Activated T-helper 2 cell treated with anti-CD3 and anti-CD28 coated beads, Interferon-gamma antibody, Interleukin-2, Interleukin-4, amounts not matched to agents 10 μg/mL and 5 μg/mL and 100 μg/mL, durations not matched to agents 14 hours and 24 hours and 36 hours (primary cell): ENCODE measurements around the gene CLCN5. TPM values are rescaled to one million over a fixed set of nuclear protein-coding genes. Genes with fewer than 3 reads are reported as not detected.

Experiments
- DNase-seq: peaks from one replicate; pipeline ENCODE4 v3.0.0; 2021; ENCODE audit warnings: low spot score
- H3K27ac Mint-ChIP-seq: one replicate; pipeline ENCODE4 v1.8.0; 2021; ENCODE audit warnings: mixed read lengths
- H3K27me3 Mint-ChIP-seq: one replicate; pipeline ENCODE4 v1.8.0; 2021; ENCODE audit warnings: low read depth, mixed read lengths
- H3K36me3 Mint-ChIP-seq: one replicate; pipeline ENCODE4 v1.8.0; 2021; ENCODE audit warnings: low read depth, mixed read lengths
- H3K4me1 Mint-ChIP-seq: one replicate; pipeline ENCODE4 v1.8.0; 2021; ENCODE audit warnings: low read depth, mixed read lengths
- H3K4me3 Mint-ChIP-seq: one replicate; pipeline ENCODE4 v1.8.0; 2021; ENCODE audit warnings: low read depth, mild to moderate bottlenecking, moderate library complexity, mixed read lengths
- H3K9me3 Mint-ChIP-seq: one replicate; pipeline ENCODE4 v1.8.0; 2021; ENCODE audit warnings: mixed read lengths
- intact Hi-C: fragments of 100-400 bp; cut with micrococcal nuclease; formaldehyde crosslinking; loops from one replicate; pipeline ENCODE4 v1.15.1; 2023
- total RNA-seq: library from RNA; stranded (reverse); gene quantifications from 2 replicates; pipeline ENCODE4 v1.2.3, GENCODE V29; 2022

The CLCN5 gene
- total RNA-seq, 1 donor from 2014 or later: 5.6 TPM

DNA sequence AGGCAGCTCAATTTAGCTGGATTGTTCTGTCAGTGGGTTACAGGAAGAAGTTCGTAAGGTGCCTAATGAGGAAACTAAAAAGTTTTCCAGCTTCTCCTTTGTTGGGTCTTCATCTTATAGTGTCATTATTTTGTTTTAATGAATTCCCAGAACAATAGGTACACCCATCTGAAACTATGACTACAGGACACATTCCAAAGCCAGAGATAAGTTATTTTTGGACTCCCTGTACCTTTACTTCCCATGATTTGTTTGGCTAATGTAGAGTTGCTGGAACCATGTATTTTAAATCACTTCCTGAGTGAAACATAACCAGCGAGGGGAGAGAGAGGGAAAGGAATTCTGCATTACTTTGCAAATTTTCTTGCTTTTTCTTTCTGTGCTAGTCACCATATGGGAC, 114.0 kb downstream of the CLCN5 start:
- H3K4me1 Mint-ChIP-seq: peaks cover 2% of the 10 kb centered on the region
- DNase-seq: no peak
- H3K27me3 Mint-ChIP-seq: no peaks in the 10 kb centered on the region
- H3K4me3 Mint-ChIP-seq: no peak overlapping the region
- no peaks in the 10 kb centered on the region for H3K36me3 Mint-ChIP-seq
- H3K9me3 Mint-ChIP-seq: no peaks in the 10 kb centered on the region
- intact Hi-C loops: no loop called here
- H3K27ac Mint-ChIP-seq: no peak overlapping the region

DNA sequence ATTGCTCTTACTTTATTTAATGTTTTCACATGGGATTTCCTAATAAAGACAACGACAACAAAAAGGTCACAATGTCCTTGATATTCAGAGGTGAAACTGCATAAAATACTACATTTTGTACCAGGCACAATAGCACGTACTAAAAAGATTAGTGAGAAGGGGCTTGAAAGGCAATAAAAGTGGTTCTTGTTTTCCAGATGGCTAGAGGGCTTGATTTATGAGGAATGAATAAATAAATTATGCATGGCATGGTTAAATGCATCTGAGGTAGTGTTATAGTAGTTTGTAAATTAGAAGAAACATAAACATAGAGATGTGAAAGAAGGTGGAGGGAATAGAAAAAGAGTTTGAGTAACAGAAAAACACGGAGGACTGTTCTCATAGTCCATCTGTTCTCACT, 123.4 kb downstream of the CLCN5 start:
- H3K36me3 Mint-ChIP-seq: no peaks in the 10 kb centered on the region
- H3K27me3 Mint-ChIP-seq: no peaks in the 10 kb centered on the region
- no peak for DNase-seq
- no peak overlapping the region for H3K27ac Mint-ChIP-seq
- H3K4me1 Mint-ChIP-seq: no peaks in the 10 kb centered on the region
- no peaks in the 10 kb centered on the region for H3K9me3 Mint-ChIP-seq
- intact Hi-C loops: no loop called here
- H3K4me3 Mint-ChIP-seq: no peak overlapping the region

DNA sequence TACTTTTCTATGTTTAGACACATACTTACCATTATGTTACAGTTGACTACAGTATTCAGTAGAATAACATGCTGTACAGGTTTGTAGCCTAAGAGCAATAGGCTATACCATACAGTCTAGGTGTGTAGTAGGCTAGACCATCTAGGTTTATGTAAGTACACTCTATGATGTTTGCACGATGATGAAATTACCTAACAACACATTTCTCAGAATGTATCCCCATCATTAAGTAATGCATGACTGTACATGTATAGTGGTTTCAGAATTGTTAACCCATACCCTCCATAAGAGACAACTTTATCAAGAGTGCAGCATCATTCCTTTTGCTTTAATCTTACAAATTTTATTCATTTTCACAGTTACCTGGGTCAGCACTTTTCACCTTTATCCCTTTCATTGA, 126.8 kb downstream of the CLCN5 start:
- no peak for DNase-seq
- Mint-ChIP-seq H3K36me3 (no peaks in the 10 kb centered on the region), H3K4me3 (no peak overlapping the region), H3K9me3 (no peaks in the 10 kb centered on the region), H3K27ac (no peak overlapping the region), H3K4me1 (no peaks in the 10 kb centered on the region), H3K27me3 (no peaks in the 10 kb centered on the region)
- intact Hi-C loops: no loop called here

DNA sequence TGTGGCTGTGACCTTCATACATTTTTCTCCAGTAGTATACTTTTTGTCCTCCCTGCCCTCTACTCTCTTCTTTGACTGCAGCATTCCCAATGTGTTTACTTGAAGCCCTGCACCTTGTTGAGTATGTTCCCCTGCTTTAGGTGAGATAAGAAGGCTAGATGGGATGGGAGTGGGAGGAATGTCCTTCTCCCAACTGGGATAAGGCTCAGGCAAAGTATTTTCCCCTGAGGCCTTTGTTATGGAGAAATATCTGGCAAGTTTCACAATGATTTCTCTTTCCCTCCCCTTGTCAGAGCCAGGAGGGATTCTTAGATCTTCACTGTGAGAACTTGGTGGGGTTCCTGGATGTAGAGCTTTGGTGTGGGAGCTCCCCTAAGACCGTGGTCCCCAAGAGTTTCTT, 131.8 kb downstream of the CLCN5 start:
- no peak overlapping the region for H3K27ac Mint-ChIP-seq
- DNase-seq: no peak
- no peaks in the 10 kb centered on the region for H3K36me3 Mint-ChIP-seq
- intact Hi-C loops: no loop called here
- H3K4me3 Mint-ChIP-seq: no peak overlapping the region
- H3K4me1 Mint-ChIP-seq: no peaks in the 10 kb centered on the region
- no peaks in the 10 kb centered on the region for H3K27me3 Mint-ChIP-seq
- no peaks in the 10 kb centered on the region for H3K9me3 Mint-ChIP-seq

DNA sequence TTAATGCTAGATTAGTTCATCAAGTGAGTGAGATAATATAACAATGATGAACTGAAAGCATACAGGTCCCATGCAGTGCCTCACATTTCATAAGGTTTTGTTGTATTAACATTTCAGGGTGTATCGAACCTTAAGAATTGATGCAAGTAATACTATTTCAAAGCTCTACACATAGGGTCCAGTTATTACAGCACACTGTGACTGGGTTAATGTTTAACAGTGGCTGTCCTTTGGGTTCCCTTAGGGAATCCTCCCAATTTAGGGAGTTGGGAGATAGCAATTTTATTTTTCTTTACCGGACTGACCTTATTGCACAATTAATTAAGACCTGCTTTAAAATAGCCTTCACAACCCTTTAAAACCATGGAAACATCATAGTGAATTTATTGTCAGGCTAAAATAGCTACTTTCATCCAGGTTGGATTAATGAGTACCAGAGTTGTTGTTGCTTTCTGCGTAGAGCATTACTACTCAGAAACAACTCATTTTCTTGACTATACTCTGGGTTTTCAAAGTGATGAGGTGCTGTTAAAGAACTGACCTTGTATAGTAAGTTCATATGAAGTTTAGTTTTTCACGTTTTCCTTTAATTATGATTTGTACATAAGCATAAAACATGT, 144.0 kb downstream of the CLCN5 start:
- peaks cover 7% of the 10 kb centered on the region for H3K36me3 Mint-ChIP-seq
- no peaks in the 10 kb centered on the region for H3K27me3 Mint-ChIP-seq
- peaks cover 3% of the 10 kb centered on the region for H3K4me1 Mint-ChIP-seq
- H3K27ac Mint-ChIP-seq: no peak overlapping the region
- intact Hi-C loops: no loop called here
- DNase-seq: no peak
- peaks cover 4% of the 10 kb centered on the region for H3K9me3 Mint-ChIP-seq
- no peak overlapping the region for H3K4me3 Mint-ChIP-seq

DNA sequence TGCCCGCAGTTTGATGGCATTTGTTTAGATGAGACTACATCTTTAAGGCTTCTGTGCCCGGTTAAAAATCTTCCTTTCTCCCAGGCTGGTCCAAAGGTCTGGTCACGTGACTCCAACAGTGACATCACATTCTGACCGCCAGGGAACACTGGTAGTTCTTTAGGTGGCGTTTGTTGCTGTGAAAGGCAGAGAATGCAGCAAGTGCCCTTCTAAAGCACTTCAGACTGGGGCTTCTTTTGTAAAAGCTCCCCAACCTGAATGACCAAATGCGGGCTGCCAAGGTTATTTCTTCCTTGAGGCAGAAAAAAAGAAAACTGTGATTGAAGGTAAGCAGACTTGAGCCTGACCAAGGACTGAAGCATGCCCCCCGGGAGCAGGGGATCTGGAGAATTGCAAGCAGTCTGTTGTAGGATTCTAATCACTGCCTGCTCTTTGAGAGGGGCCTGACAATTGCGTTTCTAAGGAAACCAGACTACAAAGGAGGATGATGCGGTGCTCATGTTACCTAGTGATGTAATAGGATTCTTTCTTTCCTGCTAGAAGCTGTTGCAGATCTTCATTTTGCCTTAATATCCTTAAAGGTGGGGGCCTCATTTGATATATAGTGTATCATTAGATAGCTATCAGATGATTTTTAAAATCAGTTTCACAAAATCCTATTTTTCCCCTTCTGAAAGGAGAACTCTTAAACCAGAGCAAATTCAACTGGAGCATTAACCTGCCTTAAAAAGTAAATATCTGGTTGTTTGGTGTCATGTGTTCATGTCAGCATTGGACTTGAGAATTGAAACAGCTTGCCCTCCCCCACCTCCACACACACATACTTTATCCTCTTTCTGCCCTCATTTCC, 145.3 kb downstream of the CLCN5 start:
- intact Hi-C loops: no loop called here
- Mint-ChIP-seq H3K36me3 (peaks cover 7% of the 10 kb centered on the region), H3K4me3 (no peak overlapping the region), H3K4me1 (peaks cover 10% of the 10 kb centered on the region), H3K27ac (peak overlapping the region; percentile 33), H3K27me3 (no peaks in the 10 kb centered on the region), H3K9me3 (peaks cover 4% of the 10 kb centered on the region)
- DNase-seq: no peak

DNA sequence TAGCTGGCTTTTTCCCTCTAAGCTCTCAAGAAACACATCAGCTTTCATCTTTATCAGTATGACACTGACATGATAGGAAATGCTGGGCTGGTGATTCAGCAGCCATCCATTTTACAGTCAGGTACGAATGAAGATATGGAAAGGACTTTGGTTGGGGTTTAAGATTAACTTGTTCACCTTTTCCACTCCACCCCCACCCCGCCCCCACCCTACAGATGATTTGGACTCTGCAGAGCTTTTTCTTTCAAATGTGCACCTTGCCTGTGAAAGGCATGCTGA, 145.8 kb downstream of the CLCN5 start:
- Mint-ChIP-seq H3K9me3 (peaks cover 4% of the 10 kb centered on the region), H3K27ac (peak overlapping the region; percentile 33), H3K27me3 (no peaks in the 10 kb centered on the region), H3K4me3 (no peak overlapping the region), H3K4me1 (peaks cover 14% of the 10 kb centered on the region), H3K36me3 (peaks cover 7% of the 10 kb centered on the region)
- no peak for DNase-seq
- intact Hi-C loops: no loop called here

DNA sequence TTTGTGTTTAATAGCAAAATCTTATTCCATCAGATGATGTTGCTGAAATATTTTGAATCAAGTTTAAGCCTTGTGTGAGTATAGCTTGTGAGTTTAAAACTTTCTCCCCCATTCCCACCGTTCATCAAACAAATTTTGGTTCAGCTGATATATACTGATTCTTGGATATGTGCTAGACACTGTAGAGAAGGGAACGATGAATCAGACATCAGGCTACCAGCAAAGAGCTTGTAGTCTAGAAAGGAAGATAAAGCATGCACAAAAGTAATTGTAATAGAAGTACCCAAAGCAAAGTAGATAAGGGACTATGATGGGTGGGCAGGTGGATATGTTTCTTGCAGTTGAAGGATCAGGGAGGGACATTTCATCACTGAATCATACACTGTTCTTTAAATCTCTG, 146.5 kb downstream of the CLCN5 start:
- intact Hi-C loops: no loop called here
- H3K4me1 Mint-ChIP-seq: peaks cover 14% of the 10 kb centered on the region
- H3K9me3 Mint-ChIP-seq: peaks cover 4% of the 10 kb centered on the region
- H3K27me3 Mint-ChIP-seq: no peaks in the 10 kb centered on the region
- no peak overlapping the region for H3K4me3 Mint-ChIP-seq
- H3K27ac Mint-ChIP-seq: no peak overlapping the region
- peaks cover 7% of the 10 kb centered on the region for H3K36me3 Mint-ChIP-seq
- no peak for DNase-seq

DNA sequence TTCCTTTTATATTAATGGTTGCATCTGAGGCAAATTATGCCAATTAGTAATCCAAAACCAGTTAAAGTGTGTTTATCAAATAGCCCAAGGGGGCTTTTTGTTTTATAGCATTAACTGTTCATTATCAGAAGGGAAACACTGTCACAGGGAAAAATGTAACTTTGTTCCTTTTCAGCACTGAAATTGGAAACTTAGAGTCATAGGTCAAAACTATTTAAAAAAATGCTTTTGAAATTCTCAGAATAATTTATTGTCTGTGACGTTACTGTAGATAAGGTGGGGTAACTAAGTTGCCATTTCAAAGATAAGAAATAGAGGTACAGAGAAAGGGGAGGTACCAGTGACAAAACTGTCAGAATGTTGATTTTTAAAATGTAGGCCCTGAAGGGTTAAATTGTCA, 149.1 kb downstream of the CLCN5 start:
- Mint-ChIP-seq H3K27ac (no peak overlapping the region), H3K4me1 (peaks cover 14% of the 10 kb centered on the region), H3K4me3 (no peak overlapping the region), H3K36me3 (peaks cover 7% of the 10 kb centered on the region), H3K9me3 (peaks cover 4% of the 10 kb centered on the region), H3K27me3 (no peaks in the 10 kb centered on the region)
- DNase-seq: no peak
- intact Hi-C loops: no loop called here

DNA sequence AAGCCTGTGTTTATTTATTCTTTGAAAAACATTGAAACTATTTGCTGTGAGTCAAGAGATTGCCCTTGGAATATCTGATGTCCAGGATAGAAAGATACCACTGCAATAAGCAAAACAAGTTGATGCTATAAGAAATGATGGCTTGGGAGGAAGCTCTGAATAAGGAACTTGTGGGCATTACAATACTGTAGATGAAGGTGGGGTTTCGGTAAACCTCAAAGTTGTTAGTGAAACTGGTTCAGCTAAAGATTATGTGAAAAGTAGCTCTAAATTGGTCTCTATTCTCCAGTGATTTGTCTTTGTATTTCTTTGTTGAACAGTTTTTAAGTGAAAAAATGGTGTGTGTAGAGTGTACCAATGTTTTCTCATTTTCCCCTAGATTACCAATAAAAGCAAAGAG, 149.7 kb downstream of the CLCN5 start:
- Mint-ChIP-seq H3K27me3 (no peaks in the 10 kb centered on the region), H3K4me3 (no peak overlapping the region), H3K27ac (no peak overlapping the region), H3K9me3 (peaks cover 4% of the 10 kb centered on the region), H3K4me1 (peaks cover 14% of the 10 kb centered on the region), H3K36me3 (peaks cover 7% of the 10 kb centered on the region)
- DNase-seq: no peak
- intact Hi-C loops: no loop called here

DNA sequence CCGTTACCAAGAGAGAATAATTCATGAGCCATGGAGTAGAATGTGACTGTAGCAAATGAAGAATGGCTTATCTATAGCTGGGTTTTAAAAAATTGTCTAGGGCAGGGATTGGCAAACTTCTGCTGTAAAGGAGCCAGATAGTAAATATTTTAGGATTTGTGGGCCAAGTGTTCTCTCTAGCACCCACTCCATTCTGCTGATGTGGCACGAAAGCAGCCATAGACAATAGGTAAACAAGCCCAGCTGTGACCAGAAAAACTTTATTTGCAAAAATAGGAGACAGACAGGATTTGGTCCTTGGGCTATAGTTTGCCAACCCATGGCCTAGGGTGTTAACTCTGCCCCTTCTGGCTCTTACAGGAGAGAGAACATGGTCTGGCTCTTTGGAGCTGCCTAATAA, 151.2 kb downstream of the CLCN5 start:
- H3K27me3 Mint-ChIP-seq: no peaks in the 10 kb centered on the region
- peaks cover 14% of the 10 kb centered on the region for H3K4me1 Mint-ChIP-seq

DNA sequence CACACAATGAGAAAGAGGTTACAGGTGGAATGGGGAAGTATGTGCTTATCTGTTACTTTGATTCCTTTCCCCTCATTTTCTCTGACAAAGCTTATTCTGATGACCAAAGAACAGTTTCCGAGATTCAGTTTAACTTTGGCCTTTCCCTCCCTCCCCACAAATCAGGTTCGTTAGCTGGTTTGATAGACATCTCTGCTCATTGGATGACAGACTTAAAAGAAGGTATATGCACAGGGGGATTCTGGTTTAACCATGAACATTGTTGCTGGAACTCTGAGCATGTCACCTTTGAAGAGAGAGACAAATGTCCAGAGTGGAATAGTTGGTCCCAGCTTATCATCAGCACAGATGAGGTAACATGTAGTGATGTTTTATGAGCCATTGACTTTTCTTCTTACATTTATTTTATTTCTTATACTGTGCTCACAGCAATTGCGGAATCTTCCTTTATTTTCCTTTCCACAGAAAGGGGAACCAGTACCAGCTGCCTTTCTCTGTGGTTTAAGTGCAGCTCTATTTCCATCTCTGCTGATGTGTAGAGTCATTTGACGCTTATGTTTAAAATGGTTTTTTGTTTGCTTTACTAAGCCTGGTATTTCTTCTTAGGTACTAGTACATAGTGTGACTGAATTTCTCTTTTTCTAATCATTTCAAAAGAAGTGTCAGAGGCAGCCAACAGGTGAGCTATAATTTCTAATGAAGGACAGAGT, 153.4 kb downstream of the CLCN5 start:
- H3K27ac Mint-ChIP-seq: no peak overlapping the region
- peaks cover 11% of the 10 kb centered on the region for H3K4me1 Mint-ChIP-seq
- no peak for DNase-seq
- H3K36me3 Mint-ChIP-seq: peaks cover 3% of the 10 kb centered on the region
- H3K4me3 Mint-ChIP-seq: no peak overlapping the region
- intact Hi-C loops: no loop called here
- no peaks in the 10 kb centered on the region for H3K9me3 Mint-ChIP-seq
- H3K27me3 Mint-ChIP-seq: no peaks in the 10 kb centered on the region

More for the DNA sequence above, 151.2 kb downstream of the CLCN5 start:
- H3K36me3 Mint-ChIP-seq: peaks cover 7% of the 10 kb centered on the region
- H3K9me3 Mint-ChIP-seq: peaks cover 4% of the 10 kb centered on the region
- H3K4me3 Mint-ChIP-seq: no peak overlapping the region
- DNase-seq: no peak
- H3K27ac Mint-ChIP-seq: no peak overlapping the region
- intact Hi-C loops: no loop called here

DNA sequence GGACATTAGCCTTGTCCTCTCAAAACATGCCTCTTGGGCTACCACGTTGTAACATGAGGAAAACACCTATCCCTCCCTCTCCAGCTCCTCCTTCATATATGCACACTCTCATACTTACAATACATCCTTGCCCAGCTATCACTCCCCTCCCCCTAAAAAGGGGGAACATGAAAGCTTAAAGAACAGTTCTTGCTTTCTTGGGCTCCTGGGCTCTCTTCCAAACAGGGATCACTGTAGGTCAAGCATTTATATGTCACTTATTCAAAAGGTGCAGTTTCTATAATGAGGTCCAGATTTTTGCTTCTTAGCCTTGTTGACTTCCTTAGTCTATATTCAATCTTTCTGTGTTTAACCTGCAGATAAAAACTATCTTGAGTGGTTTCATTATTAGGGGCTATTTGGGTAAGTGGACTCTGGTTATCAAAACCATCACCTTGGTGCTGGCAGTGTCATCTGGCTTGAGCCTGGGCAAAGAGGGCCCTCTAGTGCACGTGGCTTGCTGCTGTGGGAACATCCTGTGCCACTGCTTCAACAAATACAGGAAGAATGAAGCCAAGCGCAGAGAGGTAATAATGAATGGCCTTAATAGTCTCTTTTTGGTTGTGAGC, 159.0 kb downstream of the CLCN5 start:
- Mint-ChIP-seq H3K4me1 (peaks cover 6% of the 10 kb centered on the region), H3K27me3 (no peaks in the 10 kb centered on the region), H3K36me3 (peaks cover 4% of the 10 kb centered on the region), H3K27ac (no peak overlapping the region), H3K4me3 (no peak overlapping the region), H3K9me3 (no peaks in the 10 kb centered on the region)
- no peak for DNase-seq
- intact Hi-C loops: loop anchor here (2.0 kb wide), 1 partner anchor 167 kb away; no protein-coding TSS in a partner anchor
